HG03159 (cell line): ENCODE data around the gene CCT3.
"Not testable (repeated sequence)": the region's sequence is repeated elsewhere in the genome, so short reads cannot be mapped to it uniquely, and the experiment has no call there.

ENCODE experiments used
- ATAC-seq: cut with Tn5 transposase; IDR thresholded peaks from one replicate; pipeline ENCODE4 v1.9.1; 2021; ENCODE audit warnings: mild to moderate bottlenecking, moderate library complexity; ENCODE audit not compliant: unreplicated experiment

CCT3 gene

DNA sequence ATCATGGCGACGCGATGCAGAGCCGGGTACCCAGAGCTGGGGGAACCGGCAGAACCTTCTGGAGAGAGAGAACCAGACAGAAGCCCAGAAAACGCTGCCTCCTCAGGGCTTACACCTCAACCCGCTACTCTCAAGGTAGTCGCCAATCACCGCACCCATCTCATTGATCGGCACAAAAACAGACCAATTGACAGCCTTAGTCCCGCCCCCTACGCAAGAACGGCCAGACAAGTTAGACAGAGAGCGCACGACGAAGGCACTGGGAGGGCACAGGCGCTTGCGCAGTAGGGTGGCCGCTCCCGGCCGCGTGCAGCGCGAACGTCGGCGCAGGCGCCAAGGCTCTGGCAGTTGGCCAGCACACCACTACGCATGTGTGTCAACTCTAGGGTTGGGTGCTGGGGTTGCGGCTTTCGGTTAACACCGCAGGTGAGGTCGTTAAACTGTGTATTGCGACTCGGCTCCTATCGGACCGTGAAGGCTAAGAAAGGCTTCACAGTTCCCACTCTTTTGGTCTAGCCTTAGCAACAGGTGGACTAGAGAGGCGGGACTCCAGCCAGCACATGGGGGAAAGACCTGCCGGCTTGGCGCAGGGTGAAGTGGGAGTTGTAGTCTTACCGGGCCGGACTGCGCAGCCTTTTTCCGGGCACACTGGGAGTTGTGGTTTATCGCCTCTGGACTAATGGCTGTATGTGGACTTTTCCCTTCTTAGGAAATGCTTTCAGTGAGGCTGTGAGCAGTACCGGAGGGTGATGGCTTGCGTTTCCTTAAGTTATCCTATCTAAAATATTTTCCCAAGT, at the start of gene CCT3, which contains the start of gene TSACC:
Gene CCT3, minus strand, starts transcription at position 113 of the 797 bp plus-strand sequence. Its CDS starts 108 bp downstream, at position 5.
Gene TSACC, plus strand, starts transcription at position 347 of the 797 bp plus-strand sequence. CDS start 1,232 bp downstream, outside the sequence.
- peak; percentile 88 for ATAC-seq

DNA sequence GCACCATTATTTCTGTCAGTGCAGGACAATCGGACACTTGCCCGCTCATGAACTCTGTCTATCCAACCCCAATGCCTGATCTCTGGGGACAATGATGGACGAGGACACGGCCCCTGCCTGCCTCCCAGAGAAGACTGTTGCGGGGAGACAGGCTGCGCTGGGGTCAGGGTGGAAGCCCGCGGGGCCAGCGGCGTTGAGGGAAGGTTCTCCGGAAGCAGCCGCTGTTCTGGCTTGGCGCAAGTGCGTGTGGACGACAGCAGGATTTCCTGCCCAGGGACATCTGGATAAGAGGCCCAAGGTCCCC, 49.7 kb upstream of the CCT3 start:
- no peak for ATAC-seq

DNA sequence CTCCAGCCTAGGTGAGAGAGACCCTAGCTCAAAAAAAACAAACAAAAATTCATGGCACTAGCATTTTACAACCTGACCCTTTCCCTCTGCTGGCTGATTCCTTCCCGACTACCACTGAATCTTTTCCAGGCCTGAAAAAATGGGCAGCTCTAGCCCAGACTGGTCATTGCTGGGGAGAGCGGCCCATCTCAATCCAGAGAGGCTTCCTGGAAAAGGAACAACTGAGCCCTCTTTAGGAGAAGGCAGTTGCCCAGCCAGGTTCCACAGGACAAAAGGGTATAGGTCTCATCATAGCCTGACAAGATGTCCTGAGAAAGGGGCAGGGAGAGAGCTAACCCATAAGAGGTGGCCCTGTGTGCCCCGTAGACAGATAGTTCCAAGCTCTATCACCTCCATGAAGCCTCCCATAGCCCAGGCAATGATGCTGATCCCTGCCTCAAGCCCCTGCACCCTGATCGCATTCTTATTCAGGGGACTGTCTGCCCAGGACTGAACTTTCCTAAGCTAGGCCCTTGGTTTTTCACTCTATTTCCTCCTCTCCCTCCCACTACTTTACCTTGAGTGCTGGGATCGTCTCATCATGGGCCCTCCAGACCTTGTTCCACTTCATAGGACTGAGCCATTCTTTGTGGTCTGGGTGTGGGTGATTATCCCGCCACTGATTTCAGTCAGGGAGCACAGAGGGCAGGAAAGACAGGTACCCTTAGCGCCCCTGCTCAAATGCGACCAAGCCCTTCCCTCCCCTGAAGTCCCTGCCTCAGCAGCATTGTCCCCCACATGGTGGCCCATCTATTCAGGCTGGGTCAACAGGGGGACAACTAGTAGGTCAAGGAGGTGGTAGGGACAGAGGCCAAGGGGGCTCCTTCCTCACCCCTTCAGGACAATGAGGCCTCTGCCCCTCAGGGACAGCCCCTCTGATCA, 49.1 kb upstream of the CCT3 start:
- ATAC-seq: no peak

DNA sequence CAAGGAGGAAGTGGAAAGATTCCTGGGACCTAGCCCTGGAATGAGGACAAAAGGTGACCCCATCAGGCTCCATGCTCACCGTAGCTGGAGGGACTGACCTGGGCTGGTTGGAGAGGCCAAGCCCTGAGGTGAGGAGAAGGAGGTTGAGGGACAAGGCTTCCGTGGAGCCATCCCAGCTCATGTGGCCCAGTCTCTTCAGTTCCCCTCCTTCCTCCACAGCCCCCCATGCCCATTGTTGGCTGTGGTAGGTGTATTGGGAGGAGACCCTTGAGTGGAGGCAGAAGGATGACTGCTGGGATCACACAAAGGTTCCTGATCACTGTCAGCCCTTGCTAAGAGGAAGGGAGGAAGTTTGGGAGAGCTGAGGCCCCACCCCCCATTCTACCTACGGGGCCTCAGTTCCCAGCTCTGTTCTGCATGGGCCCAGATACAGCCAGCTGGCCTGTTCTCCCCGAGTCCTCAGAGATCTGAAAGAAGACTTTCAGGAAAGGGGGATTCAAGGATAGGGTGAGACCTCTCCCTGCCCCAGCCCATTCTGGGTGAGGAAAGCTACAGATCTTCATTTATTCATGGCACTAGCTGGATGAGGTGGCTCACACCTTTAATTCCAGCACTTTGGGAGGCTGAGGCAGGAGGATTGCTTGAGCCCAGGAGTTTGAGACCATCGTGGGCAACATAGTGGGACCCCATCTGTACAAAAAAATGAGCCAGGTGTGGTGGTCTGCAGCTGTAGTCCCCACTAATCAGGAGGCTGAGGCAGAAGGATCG, 48.2 kb upstream of the CCT3 start:
- ATAC-seq: no peak

DNA sequence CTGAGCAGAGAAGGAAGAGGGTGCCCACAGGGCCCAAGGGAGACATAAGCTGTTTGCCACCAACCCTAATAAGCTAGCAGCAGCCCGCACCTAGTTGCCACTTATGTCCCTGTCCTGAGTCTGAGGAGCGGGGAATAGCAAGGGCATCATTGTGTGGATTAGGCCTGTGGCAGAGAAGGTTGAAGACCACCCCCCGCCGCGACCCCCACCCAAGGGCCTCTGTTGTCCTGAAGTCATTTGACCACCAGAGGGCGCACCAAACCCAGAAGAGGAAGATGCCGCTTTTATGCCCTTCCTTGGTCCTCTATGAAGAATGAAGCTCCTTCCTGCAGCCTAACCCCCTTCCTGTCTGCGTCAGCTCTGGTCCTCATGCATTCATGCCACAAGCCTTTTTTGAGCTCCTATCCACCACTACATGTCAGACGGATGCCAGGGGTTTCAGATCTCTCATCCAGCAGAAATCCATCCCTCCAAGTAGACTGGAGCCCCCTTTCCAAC, 47.5 kb upstream of the CCT3 start:
- no peak for ATAC-seq

DNA sequence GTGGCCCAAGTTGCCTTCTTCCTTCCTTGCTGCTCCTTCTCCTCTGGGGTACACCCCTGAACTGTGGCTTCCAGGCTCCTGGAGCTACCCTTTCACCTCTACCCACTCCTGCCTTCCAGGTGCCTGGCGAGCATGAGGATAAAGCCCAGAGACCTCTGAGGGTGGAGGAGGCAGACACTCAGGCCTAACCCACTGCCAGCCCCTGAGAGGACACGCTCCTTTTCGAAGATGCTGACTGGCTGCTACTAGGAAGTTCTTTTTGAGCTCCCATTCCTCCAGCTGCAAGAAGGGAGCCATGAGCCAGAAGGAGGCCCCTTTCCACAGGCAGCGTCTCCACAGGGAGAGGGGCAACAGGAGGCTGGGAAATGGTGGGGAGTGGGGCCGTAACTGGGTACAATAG, 46.6 kb upstream of the CCT3 start:
- ATAC-seq: no peak

DNA sequence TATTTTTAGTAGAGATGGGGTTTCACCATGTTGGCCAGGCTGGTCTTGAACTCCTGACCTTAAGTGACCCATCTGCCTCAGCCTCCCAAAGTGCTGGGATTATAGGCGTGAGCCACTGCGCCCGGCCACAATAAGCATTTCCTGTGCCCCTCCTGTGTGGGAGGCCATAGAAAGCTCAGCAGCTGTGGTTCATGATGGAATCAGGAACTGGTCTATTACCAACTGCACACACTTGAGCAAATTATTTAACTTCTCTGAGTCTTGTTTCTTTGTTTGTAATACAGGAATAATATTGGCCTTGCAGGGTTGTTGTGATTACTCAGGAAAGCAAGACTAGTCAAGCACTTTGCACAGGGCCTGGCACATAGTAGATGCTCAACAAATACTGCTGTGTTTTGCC, 45.9 kb upstream of the CCT3 start:
- no peak for ATAC-seq

DNA sequence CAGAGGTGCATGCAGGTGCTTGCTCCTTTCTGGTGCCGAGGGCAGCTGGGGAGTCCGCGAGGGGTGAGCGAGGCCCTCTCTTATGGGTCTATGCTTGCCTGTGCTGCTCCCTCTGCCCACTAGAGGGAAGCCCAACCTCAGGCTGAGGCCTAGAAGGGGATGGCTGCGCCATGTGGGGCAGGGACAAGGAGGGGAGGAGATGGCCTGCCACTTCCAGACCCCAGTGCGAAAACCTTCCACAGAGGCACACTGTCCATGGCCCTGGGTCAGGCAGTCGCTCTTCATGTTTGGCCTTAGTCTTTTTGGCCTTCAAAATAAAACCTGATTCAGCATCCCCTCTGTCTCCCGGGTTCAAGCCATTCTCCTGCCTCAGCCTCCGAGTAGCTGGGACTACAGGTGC, 44.9 kb upstream of the CCT3 start:
- ATAC-seq: peak; percentile 58

DNA sequence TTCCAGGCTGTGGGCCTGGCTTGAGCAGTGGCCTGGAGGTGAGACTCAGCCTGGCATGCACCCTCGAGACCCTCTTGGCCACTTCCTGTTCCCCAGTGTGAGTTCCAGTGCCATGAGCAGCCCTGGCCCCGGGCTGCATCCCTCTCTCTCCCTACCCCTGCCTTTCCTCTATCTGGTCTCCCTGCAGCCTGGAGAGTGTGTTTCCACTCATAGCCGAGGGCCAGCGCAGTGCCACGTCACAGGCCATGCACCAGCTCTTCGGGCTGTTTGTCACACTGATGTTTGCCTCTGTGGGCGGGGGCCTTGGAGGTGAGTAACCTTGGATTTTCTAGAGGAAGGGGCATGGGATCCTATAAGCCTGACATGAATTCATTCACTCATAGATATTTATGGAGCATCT, 44.5 kb upstream of the CCT3 start:
- no peak for ATAC-seq

DNA sequence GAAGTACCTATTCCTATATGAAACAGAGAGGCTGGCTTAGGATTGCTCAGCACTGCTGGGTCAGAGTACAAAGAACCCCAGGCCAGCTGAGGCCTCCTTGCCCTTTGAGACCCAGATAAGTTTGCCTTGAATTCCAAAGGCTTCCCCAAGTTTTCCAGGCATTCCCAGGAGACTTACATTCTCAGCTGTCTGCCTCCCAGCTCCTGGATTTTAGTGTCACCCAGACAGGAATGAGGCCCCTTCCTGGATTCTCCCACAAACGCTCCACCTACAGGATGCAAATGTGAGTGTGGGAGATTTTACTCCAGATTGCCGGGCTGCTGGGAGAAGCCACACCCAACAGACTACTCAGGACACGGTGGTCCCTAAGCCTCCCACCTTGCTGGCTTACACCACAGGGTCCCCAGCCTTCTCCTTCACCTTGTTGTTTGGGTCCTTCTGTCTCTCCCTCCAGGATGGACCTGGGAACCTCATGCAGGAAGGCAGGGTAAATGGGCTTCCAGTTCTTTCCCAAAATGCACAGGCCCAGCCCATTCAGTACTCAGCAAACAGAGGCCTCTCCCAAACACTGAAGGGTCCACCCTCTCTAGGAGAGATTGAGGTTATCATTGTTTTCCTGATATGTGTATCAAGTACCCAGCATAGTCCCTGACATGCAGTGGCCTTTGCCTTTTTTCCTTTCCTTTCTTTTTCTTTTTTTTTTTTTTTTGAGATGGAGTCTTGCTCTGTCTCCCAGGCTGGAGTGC, 41.5 kb upstream of the CCT3 start:
- ATAC-seq: no peak

DNA sequence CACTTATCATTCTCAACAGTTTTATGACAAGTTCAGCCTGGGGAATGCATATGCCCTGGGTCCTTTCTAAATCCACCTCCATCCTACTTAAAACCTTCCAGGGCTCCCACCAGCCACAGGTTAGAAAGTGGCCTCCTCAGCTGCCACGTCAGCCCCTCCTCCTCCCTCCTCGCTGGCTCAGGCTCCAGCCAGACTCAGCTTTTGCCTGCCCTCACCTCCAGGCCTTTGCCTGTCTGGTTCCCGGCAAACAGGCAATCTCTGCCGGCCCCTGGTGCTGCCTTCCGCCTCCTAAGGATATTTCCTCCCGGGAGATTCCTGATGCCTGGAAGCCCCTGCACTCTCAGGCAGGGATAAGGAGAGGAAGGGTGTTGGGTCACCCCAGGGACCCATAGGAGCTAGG, 40.5 kb upstream of the CCT3 start:
- no peak for ATAC-seq

DNA sequence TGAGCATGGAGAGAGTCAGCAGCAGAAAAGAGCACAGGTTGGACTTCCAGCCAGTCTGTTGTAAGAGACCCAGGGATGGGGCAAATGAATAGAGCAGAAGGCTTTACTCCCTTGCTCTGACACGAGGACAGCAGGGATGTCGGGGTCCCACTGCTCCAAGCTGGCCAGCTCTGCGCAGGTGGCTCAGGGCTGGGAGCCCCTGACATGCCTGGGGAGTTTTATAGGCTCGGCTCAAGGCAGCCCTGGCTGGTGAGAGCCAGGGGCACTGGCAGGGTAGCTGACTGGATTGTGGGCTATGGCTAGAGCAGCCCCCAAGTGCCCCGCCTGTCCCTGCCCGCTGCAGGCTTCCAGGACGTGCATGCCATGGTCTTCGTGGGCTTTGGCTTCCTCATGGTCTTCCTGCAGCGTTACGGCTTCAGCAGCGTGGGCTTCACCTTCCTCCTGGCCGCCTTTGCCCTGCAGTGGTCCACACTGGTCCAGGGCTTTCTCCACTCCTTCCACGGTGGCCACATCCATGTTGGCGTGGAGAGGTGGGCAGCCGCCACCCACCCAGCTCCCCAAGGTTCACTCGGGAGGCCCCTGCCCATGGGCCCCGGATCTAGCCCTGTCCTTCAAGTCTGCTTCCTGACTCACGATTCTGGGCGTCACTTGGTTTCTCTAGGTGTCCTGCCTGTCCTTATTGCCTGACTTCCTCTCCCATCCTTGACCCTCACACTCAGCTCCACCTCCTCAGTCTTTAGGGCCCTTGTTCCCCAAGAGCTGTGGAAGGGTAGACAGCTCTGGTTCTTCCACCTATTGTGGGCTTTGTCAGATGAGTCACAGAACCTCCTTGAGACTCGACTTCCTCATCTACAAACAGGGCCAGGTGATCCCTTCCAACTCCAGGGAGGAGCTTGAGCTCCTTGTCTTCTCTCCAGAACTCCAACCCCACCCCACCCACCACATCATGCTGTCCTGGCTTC, 39.1 kb upstream of the CCT3 start:
- no peak for ATAC-seq

DNA sequence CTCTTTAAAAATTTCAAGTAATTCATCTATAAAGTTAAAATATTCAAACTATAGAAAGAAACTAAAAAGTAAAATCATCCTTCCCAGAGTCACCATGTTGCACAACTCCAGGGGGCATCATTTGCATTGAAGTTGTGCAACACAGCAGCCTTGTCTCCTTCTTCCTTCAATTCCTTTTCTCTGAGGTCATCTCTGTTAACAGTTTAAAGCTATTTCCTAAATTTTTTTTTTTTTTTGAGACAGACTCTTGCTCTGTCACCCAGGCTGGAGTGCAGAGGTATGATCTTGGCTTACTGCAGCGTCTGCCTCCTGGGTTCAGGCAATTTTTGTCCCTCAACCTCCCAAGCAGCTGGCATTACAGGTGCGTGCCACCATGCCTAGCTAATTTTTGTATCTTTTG, 38.1 kb upstream of the CCT3 start:
- ATAC-seq: no peak

DNA sequence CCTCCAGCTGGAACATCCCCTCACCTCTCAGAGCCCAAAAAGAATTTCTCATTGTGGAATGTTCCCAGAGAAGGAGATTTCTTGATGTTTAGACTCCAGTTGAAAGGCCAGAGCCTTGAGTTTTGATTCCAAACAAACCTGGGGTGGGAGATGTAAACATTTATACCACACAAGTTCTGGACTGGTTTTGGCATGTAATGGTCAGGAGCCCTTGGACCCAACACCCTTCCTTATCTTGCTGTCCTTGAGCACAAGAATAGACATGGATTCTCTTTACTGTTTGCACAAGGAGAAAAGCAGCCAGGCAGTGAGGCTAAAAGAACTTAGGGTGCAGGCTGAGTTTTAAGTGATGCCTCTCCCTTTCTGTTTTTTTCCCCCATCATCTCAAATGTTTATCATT, 35.5 kb upstream of the CCT3 start:
- no peak for ATAC-seq

DNA sequence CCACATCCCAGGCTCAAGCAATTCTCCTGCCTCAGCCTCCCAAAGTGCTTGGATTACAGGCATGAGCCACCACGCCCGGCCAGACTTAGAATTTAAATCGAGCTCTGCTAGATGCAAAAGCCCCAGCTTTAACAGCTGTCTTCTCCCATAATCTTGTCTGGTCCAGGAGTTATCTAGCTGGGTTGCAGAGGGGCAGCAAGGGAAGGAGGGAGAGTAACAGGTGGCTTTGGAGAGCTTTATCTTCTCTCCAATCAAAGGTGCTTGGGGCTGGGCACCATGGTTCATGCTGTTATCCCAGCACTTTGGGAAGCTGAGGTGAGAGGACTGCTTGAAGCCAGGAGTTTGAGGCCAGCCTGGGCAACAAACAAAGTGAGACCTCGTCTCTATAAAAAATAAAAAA, 34.8 kb upstream of the CCT3 start:
- ATAC-seq: no peak

DNA sequence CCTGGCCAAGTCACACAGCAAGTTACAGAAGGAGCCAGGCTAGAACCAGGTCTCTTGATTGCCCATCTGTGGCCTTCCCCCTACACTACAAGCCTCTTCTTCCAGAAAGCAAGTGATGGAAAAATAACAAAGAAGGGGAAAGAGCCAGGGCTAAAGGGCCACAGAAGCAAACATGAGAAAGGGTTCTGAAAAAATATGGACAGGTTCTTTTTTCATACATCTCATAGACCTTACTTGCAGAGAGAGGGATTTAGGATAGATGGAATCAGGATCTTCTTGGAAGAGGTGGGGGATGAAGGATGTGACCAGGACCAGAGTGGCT, 34.1 kb upstream of the CCT3 start:
- no peak for ATAC-seq

DNA sequence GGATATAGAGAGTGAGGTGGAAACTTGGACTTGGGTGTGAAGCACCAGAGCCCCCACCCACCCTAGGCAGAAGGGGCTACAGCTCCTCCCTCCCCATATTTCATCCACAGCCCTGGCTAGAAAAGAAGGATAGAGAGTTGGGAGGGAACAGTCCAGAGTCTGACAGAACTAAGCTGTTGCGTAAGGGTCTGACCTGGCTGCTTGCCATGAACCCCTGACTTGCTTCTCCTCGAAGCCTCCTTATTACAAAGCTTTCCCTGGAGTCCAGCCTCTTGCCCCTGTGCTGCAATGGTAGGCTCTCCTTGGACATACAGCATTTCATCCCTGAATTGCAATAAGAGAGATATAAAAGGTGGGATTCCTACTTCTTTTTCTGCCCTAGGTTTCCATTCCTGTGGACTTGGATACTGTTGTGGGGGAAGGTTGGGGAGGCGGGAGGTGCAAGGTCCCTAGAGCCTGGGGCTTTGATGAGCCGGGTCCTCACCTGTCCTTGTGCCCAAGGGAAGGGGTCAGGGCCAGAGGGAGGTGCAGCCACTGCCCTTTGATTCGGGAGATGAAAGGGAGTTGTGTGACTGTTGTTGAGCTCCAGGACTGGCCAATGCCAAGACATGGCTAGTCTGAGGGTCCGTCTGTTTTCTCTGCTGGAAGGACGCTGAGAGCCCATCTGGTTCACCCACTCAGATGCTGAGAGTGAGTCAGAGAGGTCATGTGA, 33.6 kb upstream of the CCT3 start:
- no peak for ATAC-seq

DNA sequence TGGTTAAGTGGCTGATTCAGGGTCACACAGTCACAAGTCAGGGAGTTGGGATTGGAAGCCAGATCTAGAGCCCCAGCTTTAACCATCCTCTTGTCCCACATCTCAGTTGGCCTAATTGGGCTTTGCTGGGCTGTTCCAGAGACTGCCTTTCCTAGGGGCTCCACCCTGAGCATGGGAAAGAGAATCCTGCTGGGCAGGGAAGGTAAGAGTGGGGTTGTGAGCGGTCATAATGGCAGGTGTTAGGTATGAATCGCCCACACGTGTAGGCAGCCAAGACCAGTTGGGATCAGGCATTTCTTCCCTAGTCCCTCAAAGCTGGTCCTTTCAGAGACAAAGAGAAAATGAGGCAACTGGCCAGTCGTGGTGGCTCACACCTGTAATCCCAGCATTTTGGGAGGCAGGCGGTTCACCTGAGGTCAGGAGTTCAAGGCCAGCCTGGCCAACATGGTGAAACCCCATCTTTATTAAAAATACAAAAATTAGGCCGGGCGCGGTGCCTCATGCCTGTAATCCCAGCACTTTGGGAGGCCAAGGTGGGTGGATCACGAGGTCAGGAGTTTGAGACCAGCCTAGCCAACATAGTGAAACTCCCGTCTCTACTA, 31.7 kb upstream of the CCT3 start:
- ATAC-seq: not testable (repeated sequence)
